ENCODE results near the gene BMP5. TPM values are rescaled to one million over a fixed set of nuclear protein-coding genes. Genes with fewer than 3 reads are reported as not detected.

The BMP5 gene
- total RNA-seq, 1 experiment from 2014 or later: 17.7 TPM

GRCh38 chr6:55901765-55902270, 26.4 kb upstream of the BMP5 start:
- TF ChIP-seq REST (IDR thresholded peaks at IDR 0.05; ENCODE audit: insufficient read depth in 1 of 2, low read depth in 2 of 2, low read length in 1 of 2): no peak
- no peak for TF ChIP-seq POLR2AphosphoS5 (IDR thresholded peaks at IDR 0.05; ENCODE audit: low read depth, low read length)
- Histone ChIP-seq H3K36me3 (ENCODE audit: control insufficient read depth, insufficient read depth, low read length) (no peaks in the 10 kb centered on the region), H3K27ac (ENCODE audit: low read length) (no peak overlapping the region), H3K9me3 (ENCODE audit: control insufficient read depth, insufficient read depth, low read depth, low read length) (no peaks in the 10 kb centered on the region), H3K27me3 (ENCODE audit: control insufficient read depth, insufficient read depth, low read length) (no peaks in the 10 kb centered on the region), H3K4me3 (ENCODE audit: low read depth in 2 of 2, low read length in 2 of 2) (no peak overlapping the region), H3K4me1 (ENCODE audit: control insufficient read depth, insufficient read depth, low read length) (peaks cover 2% of the 10 kb centered on the region; the same call in 1 of the 2 replicates)
- no peak for DNase-seq (ENCODE audit: low read depth, low spot score)
- in situ Hi-C loops (cut with HindIII; ENCODE audit: low pct_unique_long_range_greater_than_20kb, low sequenced_read_pairs) (no loop called here), intact Hi-C loops (cut with micrococcal nuclease; ENCODE audit: unreplicated experiment) (no loop called here)
- BruUV-seq (replicated peaks): no TSS peak
- CTCF ChIA-PET: no interaction called here
- ATAC-seq: no peak
- POLR2A ChIA-PET: no interaction called here

- ChIA-PET CTCF (no interaction called here), POLR2A (no interaction called here)
- no TSS peak for BruUV-seq (replicated peaks)
- TF ChIP-seq POLR2AphosphoS5 (IDR thresholded peaks at IDR 0.05; ENCODE audit: low read depth, low read length) (no peak), CTCF (IDR thresholded peaks at IDR 0.05) (no peak)
- Histone ChIP-seq H3K4me1 (ENCODE audit: control insufficient read depth, insufficient read depth, low read length) (peaks cover 2% of the 10 kb centered on the region; the same call in 1 of the 2 replicates), H3K4me3 (ENCODE audit: low read depth in 2 of 2, low read length in 2 of 2) (no peak overlapping the region), H3K27ac (ENCODE audit: low read length) (peak overlapping the region; percentile 20; the same call in 1 of the 2 replicates), H3K36me3 (ENCODE audit: control insufficient read depth, insufficient read depth, low read length) (no peaks in the 10 kb centered on the region), H3K27me3 (ENCODE audit: control insufficient read depth, insufficient read depth, low read length) (no peaks in the 10 kb centered on the region), H3K9me3 (ENCODE audit: control insufficient read depth, insufficient read depth, low read depth, low read length) (no peaks in the 10 kb centered on the region)
- DNase-seq (ENCODE audit: low read depth, low spot score): no peak
- 0 out of 2 replicates have a peak, but pooled peaks have one; percentile 45 for ATAC-seq
- intact Hi-C loops (cut with micrococcal nuclease; ENCODE audit: unreplicated experiment): no loop called here
- in situ Hi-C loops (cut with HindIII; ENCODE audit: low pct_unique_long_range_greater_than_20kb, low sequenced_read_pairs): no loop called here
Measured at GRCh38 chr6:55898342-55898741, 23.0 kb upstream of the BMP5 start.

- peak overlapping the region; percentile 24; the same call in 1 of the 2 replicates for H3K27ac ChIP-seq (ENCODE audit: low read length)
- no TSS peak for BruUV-seq (replicated peaks)
- H3K36me3 ChIP-seq (ENCODE audit: control insufficient read depth, insufficient read depth, low read length): no peaks in the 10 kb centered on the region
- no peak for ATAC-seq
- in situ Hi-C loops (cut with HindIII; ENCODE audit: low pct_unique_long_range_greater_than_20kb, low sequenced_read_pairs) (no loop called here), intact Hi-C loops (cut with micrococcal nuclease; ENCODE audit: unreplicated experiment) (no loop called here)
- no peak for TF ChIP-seq SIN3A (IDR thresholded peaks at IDR 0.05; ENCODE audit: borderline replicate concordance, insufficient read depth, low read depth, low read length)
- no peak for TF ChIP-seq TCF7L2 (IDR thresholded peaks at IDR 0.05; ENCODE audit: low read depth, low read length)
- no peak for TF ChIP-seq POLR2AphosphoS5 (IDR thresholded peaks at IDR 0.05; ENCODE audit: low read depth, low read length)
- TF ChIP-seq CTCF (IDR thresholded peaks at IDR 0.05): no peak
- no peak for TF ChIP-seq REST (IDR thresholded peaks at IDR 0.05; ENCODE audit: insufficient read depth in 1 of 2, low read depth in 2 of 2, low read length in 1 of 2)
- ChIA-PET POLR2A (no interaction called here), CTCF (no interaction called here)
- H3K9me3 ChIP-seq (ENCODE audit: control insufficient read depth, insufficient read depth, low read depth, low read length): no peaks in the 10 kb centered on the region
- no peak overlapping the region for H3K4me3 ChIP-seq (ENCODE audit: low read depth in 2 of 2, low read length in 2 of 2)
- no peaks in the 10 kb centered on the region for H3K27me3 ChIP-seq (ENCODE audit: control insufficient read depth, insufficient read depth, low read length)
- no peaks in the 10 kb centered on the region for H3K4me1 ChIP-seq (ENCODE audit: control insufficient read depth, insufficient read depth, low read length)
- no peak for DNase-seq (ENCODE audit: low read depth, low spot score)
Measured at GRCh38 chr6:55897346-55897745, 22.0 kb upstream of the BMP5 start.
